DMS 273 (cell line): ENCODE measurements around the gene CAMKK1.
A peak's percentile ranks its signal among the peaks of the same experiment; 100 is the strongest.

Experiments used
- DNase-seq: peaks from one replicate; lab custom pipeline; 2025; ENCODE audit not compliant: unreplicated experiment; lab: John Stamatoyannopoulos, UW

Gene CAMKK1

DNA sequence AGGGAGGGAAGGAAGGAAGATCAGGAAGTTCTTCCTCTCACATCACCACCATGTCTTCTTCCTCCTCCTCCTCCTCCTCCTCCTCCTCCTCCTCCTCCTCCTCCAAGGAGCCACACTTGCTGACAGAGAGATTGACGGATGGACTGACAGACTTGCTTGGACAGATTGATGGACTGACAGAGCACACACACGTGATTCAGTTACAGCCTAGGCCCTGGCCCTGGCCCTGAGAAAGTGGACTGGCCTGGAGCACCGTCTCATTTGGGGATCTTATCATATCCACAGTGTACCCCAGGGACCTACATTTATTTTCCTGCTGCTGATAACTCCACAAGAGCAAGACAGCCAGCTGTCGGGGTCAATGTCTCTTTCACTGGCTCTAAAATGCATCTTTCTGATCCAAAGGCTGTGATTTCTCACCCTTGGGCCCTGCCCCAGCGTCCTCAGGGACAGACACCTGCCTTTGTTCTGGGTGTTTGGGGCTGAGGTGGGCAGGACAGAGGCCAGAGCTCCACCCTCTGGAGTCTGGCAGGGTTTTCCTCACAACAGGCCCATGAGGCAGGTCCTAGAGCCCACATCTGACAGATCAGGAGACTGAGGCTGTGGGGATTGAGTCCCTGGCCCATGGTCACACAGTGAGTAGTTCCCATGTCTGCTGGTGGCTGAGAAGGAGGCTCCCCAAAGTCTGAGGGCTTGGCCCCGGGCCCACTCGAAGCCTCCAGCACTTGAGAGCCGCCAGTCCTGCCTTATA lies 25.7 kb upstream of the CAMKK1 start:
- peak; percentile 57 for DNase-seq

DNA sequence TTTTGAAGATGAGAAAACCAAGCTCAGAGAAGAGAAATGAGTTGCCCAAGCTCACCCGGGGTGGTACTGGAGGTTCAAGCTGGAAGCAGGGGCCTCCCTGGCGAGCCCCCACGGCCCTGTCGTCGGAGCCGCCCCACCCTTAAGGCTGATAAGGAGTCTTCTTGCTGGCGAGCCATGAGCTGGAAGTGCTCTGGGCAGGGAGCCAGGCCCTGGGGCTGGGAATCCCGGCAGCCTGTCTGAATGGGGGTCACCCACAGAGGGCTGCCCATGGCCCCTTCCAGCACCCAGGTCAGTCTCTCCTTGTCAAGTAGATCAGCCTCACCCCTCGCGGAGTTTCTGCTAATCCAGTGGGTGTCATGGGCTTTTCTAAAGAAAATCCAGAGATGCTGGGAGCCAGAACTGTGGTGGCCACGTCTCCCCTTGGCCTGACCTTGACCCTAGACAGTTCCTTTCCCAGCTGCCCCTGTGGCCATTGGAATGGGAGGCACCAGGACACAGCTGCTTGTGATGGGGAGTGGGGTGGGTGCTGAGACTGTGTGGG lies 24.6 kb upstream of the CAMKK1 start:
- DNase-seq: peak; percentile 54

DNA sequence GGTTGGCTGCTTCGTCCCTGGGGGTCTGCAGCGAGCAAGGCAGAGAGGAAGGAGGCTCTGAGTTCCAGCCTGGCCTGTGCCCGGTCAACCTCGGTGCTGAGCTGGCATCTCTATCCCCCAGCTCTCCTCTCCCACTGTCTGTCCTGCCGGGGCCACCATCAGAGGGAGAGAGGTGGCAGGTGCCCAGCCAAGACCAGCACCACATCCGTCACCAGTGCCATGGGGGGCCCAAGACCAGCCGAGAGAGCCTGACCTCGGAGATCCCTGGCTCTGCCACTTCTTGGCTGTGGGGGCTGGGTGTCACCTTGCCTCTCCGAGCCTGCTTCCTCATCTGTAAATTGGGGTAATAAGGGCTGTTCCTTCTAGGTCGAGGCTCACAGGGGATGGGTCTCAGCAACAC lies 24.0 kb upstream of the CAMKK1 start:
- DNase-seq: no peak

DNA sequence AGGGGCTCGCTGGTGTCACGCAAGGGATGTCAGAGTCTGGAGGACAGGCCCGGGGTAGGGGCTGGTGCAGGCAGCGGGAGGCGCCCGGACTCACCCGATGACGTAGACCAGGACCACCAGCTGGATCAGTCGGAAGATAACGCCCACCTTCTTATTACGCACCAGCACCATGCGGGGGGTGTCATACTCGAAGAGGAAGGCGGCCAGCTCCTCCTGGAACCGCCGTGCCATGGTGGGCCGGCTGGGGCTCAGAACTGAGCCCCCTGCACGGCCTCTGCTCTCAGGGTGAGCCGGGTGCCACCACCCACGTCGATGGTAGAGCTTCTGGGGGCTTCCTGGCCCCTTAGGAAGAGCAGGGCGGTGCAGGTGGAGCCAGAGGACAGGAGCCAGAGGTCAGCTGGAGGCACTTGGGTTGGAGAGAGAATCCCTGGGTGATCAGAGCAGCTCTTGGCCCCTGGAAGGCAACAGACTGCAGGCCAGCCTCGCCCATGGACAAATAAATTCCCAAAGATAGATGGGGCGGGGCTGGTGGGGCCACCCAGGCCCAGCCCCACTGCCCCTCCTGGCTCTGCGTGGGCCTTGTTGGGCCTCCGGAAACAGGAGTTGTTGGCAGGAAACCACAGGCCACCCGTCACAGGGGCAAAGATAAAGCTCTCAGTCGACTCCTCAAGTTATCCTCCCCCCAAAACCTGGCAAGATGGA lies 23.3 kb upstream of the CAMKK1 start, which contains the start of gene P2RX1:
Gene P2RX1, minus strand, starts transcription at position 471 of the 702 bp plus-strand sequence. Its CDS starts 240 bp downstream, at position 231.
- no peak for DNase-seq

DNA sequence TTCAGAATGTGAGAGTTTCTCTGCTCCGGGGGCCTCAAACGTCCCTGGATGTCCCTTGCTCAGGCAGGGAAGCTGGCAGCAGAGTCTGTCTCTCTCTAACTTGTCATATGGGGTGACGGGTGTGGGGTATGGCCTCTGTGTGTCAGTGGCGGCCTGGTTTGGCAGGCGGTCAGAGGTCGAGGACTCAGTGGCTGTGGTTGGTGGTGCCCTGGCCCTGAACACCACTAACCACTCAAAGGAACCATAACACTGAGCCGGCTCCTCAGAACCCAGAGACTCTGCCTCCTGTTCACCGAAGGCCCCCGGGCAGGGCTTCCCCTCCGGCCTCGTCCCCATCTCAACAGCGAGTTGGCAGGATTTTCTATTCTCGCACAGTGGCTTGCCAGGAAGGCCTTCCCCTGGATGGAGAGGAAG lies 22.7 kb upstream of the CAMKK1 start:
- DNase-seq: no peak

DNA sequence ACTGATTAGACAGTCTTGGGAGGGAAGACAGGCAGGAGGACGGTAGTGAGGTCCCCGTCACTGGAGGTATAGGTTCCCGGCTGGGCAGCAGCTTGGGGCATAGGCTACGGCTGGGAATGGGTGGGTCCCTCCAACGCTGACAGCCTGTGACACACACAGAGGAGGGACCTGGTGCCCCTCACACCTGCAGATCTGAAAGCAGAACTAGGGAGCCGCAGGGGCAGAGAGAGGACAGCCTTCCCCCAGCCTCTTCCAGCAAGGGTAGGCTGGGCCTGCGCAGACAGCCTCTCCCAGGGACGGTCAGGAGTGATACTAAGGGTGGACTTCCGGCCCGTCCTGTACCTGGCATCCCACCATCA lies 21.4 kb upstream of the CAMKK1 start:
- no peak for DNase-seq

DNA sequence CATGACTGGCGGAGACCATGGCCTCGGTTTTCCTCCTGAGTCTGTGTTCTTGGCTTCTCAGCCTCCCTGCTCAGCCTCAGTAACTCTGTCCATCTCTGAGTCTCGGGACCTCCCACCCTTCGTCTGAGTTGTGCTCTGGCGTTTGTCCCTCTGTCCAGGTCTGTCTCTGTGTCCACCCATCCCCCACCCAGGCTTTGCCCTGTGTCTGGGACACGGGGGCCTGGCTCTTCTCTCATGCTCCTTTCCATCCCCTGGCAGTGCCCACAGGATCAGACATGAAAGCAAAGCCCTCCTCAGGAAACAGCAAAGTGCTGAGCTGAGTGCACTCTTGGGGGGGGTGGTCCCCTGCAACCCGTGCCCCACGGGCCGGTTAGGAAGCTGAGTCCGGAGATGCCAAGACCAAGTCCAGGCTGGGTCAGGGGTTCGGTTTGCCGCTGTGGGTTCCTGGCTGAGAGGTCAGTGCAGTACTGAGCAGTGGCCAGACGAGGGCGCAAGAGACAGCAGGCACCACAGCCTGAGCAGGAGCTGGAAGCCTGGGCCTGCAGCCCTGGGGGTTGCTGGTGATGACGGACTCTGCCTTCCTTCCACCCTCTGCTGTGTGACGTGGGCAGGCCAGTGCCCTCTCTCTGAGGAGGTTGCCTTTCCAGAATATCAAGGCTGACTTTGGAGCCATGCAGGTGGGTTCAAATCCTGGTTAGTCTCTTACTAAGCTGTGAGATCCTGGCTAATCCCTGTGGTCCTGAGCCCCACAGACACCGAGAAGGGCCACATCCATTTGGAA lies 20.9 kb upstream of the CAMKK1 start:
- DNase-seq: peak; percentile 74

DNA sequence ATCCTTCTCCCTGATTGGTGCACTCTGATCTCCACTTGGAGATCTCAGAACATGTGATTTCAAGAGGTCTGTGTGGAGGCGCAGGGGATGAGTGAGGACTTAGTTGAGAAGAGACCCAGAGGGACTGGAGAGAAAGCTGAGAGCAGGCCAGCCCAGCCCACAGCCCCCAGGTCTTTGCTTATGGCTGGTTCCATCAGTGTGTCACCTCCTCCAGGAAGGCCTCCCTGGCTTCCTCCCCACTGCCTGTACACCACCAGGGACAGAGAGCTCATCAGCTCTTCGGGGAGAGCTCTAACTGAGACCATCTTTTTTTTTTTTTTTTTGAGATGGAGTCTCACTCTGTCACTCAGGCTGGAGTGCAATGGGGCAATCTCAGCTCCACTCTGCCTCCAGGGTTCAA lies 20.0 kb upstream of the CAMKK1 start:
- no peak for DNase-seq

DNA sequence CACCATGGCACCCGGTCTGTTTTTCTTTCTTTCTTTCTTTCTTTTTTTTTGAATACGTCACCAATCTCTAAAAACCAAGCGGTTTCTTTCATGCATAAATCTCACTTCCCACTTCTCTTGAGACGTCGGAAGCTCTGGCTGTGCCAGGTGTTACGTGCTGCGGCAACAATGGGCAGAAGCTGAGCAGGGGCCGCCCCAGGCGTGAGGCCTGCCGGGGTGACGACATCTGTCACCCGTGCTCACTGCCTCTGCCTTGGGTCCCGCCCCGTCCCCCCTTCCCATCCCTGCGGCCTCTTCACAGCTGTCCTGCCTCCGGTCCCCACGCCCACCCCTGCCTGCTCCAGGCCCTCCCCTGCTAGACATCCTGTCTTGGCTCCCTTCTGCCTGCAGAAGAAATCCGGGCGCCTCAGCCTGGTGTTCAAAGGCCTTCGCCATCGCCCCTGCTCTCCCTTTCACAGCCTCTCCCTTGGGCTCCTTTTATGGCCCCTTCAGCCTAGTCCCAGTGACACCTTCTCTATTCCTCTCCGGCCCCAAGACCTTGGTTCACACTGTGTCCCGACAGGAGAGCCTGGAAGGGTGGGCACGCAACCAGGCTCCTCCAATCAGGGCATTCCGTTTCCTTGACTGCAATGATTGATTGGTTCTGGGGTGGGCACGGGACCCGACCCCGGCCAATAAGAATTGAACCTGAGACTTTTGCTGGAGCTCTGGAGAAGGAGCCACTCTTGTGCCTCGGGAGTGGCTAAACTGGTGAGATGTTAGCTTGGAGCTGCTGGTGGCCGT lies 18.6 kb upstream of the CAMKK1 start:
- DNase-seq: peak; percentile 54

DNA sequence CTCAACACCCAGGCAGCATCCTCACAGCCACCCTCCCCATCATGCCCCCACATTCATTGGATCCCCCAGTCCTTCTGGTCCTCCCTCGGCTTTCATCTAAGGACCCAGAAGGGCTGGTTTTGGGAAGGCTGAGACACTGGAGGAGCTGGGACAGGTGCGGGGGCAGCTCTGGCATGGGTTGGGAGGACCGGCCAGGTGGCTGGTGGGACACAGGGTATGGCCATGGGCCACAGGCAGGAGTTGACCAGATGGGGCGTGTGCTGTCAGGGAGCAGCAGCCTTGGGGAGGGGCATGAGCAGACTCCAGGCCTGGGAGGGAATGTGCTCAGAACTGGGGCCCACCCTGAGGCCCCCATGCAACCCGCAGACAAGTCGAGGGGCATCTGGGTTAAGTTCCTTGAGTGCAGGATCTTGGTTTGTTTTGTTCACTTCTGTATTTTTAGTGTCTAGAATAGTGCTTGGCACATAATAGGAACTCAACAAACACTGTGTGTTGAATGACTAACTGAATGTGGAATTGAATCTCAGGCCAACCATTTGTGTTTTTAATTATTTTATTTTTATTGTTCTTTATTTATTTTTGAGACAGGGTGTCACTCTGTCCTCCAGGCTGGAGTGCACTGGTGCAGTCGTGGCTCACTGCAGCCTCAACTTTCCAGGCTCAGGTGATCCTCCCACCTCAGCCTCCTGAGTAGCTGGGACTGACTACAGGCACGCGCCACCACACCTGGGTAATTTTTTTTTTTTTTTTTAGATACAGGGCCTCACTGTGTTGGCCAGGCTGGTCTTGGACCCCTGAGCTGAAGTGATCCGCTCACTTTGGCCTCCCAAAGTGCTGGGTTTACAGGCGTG lies 17.8 kb upstream of the CAMKK1 start:
- no peak for DNase-seq

DNA sequence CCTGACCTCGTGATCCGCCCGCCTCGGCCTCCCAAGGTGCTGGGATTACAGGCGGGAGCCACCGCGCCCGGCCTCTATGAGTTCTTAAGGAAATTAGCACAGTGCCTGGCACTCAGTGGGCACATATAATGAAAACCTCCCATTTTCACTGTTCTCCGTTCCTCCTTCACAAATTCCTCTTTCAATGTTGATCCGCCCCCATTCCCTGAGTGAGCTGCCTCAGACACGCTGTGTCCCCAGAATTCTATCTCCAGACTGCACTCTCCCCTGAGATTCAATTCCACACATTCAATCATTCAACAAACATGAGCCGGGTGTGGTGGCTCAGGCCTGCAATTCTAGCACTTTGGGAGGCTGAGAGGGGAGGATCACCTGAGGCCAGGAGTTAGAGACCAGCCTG lies 16.4 kb upstream of the CAMKK1 start:
- DNase-seq: no peak

DNA sequence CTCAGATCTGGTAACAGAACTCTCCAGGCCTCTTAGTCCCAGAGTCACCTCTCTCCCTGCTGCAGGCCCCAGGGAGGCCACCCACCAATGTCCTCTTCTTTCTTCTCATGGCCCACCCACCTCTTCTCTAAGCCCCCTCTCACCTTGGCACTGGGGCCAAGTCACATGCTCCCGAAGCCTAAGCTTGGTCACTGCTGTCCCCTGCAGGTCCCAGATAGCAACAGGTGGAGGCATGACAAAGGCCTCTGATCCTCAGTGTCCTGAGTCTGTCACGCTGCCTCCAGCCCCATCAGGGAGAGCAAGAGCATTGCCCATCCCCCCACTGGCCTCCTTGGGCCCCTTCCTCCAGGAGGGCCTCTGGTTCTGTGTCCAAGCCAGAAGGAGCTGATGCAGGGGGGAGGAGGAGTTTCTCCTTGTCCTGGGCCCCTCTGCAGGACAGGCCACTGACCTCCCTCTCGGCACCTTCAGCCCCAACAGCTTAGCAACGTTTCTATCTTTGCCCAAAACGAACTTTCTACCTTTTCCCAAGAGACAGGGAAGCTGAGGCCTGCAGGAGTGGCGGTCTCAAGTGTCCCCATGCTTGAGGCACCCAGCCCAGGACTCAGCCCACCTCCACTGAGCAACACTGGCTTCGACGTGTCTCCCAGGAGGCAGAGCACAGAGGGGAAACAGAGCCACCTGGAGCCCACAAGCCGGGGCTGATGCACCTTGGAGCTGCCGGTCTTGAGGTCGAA lies 14.8 kb upstream of the CAMKK1 start:
- peak; percentile 17 for DNase-seq

DNA sequence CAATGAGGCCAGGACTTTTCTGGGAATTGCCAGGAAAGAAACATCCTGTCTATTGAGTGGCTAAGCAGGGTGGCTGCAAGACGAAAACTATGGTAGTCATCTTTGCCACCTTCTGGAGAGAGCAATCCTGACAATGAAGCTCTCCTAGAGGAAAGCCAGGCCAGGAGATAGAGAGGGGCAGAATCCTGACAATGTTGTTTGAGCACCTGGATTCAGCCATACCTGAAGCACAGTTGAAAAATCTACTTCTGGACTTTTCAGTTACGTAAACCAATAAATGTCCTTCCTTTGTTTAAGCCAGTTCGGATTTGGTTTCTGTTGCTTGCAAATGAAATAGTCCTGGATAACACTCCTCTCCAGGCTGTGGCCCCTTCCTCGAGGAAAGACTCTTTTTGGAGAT lies 14.0 kb upstream of the CAMKK1 start:
- no peak for DNase-seq

DNA sequence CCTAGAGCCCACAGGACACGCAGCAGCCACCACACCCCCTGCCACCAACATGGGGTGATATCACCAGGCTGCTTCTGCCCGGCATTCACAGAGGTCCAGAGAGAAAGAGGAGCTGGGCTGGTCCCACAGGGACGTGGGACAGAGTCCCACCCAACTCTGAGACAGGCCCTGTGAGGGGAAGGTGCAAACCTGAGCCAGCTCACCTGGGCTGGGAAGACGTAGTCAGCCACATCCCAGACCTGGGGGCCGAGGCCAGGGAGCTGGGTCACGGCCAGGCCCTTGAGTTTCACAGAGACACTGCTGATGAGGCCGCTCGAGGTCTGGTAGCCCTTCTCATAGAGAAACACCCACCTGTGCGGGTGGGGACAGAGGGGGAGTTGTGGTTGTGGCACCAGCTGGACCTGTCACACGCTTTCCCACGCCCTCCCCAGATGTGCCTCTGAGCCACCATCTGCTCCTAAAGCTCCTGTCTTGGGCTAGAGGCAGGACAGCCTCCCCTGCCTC lies 12.2 kb upstream of the CAMKK1 start:
- peak; percentile 91 for DNase-seq

DNA sequence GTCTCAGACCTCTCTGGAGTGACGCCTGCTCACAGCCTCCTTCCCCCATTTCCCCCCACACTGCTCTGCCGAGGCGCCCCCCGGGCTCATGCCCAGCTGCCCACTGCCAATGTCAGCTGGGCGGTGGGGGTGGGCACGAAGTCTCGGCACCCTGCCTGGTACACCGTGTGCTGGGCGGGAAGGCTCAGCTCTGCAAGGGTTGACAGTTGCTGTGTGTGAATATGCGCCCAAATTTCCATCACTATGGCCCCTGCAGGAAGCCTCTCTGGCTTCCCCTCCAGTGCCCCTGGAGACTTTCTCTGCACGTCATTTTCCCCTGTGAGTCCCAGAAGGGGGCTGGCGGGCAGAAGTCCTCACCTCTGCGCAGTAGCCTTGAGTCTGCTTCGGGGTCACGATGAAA lies 11.6 kb upstream of the CAMKK1 start:
- DNase-seq: no peak

DNA sequence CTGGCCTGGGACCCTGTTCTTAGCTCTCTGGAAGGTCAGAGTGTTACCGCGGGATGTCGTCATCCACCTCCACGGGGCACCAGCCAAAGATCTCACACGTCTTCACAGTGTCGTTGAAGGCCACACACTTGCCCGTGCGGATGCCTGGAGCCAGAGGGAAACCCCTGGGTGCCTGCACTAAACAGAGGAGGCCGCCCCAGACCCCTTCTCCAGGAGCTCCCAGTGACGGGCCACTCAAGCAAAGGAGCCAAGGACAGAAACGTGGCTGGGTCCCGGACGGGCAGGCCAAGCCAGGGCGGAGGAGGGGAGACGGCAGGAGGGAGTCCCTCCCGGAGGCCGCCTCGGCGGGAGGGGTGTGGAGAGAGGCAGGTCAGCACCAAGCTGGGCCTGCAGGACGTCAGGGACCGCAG lies 11.0 kb upstream of the CAMKK1 start:
- DNase-seq: no peak

DNA sequence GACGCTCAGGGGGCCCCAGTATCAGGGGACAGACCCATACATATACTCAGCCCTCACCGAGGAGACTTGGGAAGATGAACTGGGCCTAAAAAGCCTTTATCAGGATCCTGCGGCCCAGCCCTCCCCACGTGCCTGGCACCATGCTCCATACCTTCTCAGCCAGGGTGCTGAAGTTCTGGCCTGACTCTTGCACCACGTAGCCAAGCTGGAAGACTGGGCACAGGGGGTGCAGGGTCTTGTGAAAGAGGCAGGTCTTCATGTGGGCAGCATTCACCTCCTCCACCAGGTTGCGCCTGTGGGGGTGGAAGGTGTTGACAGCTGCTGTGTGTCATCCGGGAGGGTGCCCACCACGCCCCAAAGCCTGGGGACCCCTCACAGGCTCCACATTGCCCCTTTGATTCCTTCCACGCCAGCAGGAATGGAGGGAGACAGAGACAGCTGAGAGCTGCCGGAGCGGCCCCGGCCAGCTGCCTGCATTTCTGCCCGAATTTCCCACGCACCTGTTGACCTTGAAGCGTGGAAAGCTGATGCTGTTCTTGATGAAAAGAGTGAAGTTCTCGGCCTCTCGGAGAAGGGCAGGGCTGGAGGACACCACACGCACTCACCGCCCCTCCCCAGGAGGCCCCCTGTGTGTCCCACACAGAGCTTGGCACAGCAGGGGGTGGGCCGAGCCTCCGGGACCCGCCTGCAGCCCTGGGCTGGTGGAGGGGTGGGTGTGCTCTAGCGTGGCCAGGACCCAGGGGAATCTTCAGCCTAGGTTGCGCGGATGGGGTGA lies 10.4 kb upstream of the CAMKK1 start:
- DNase-seq: no peak

DNA sequence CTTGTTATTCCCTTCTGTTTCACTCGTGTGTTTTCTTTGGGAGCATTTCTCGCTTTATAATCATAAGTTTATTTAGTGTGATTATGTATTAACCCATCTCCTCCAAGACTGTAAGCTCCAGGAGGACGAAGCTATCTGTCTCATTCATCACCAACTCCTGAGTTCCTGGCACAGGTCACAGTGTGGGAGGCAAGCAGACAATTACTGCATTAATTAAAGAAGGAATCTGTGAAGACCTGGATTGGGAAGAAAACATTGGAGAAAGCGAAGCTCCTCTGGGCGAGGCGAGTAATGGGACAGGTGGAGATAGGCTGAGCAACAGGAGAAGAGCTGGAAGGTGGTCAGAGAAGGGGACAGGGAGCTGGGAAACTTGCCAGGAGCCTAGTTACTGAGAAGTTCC lies 7.8 kb upstream of the CAMKK1 start:
- DNase-seq: peak; percentile 33
